H1 (cell line): Measurements from ENCODE around the gene GAS6. TPM values are rescaled to one million over a fixed set of nuclear protein-coding genes. Genes with fewer than 3 reads are reported as not detected.

Experiments
- NRF1 ChIP-seq: IDR thresholded peaks from 2 replicates; pipeline ENCODE4 v1.6.1; 2011; ENCODE audit warnings: mild to moderate bottlenecking, low read depth, low read length, improper control_type of control experiment
- POLR2AphosphoS5 ChIP-seq: IDR thresholded peaks from 2 replicates; pipeline ENCODE4 v1.6.1; 2011; ENCODE audit warnings: low read depth, low read length
- polyA plus RNA-seq, 7 experiments: library from polyadenylated mRNA; depleted of rRNA in 3 of 7; stranded (reverse) in 5 of 7; unstranded in 2 of 7; fragments of >200 nt in 5 of 7; fragments of 200-250 nt in 2 of 7; gene quantifications; 1 replicate in 5 of 7; 2 replicates in 1 of 7; 4 replicates in 1 of 7; pipeline versions ENCODE4 v1.2.1 to v1.2.3, GENCODE V29; 2011 to 2013; ENCODE audit warnings: missing spikeins in 2 of 7, mixed read lengths in 2 of 7
- total RNA-seq: library from RNA; stranded (reverse); fragmentation: NEBNext Ultra II Directional; extraction: Animal tissue kit (Norgen Biotek cat#: 25700); gene quantifications from 2 replicates; pipeline ENCODE4 v1.2.1, GENCODE V29; 2021

GAS6 gene
- total and polyA plus RNA-seq, 2 of the 8 experiments (the other 6 are each of a cell fraction or from before 2014, with no cell fraction given) = 18.6 to 31.0 TPM

GRCh38 chr13:113800576-113800926, 63.3 kb downstream of the GAS6 start (continued):
- no peak for TF ChIP-seq POLR2AphosphoS5
- no peak for TF ChIP-seq NRF1
